ENCODE data around the gene DHRS2.

DNA sequence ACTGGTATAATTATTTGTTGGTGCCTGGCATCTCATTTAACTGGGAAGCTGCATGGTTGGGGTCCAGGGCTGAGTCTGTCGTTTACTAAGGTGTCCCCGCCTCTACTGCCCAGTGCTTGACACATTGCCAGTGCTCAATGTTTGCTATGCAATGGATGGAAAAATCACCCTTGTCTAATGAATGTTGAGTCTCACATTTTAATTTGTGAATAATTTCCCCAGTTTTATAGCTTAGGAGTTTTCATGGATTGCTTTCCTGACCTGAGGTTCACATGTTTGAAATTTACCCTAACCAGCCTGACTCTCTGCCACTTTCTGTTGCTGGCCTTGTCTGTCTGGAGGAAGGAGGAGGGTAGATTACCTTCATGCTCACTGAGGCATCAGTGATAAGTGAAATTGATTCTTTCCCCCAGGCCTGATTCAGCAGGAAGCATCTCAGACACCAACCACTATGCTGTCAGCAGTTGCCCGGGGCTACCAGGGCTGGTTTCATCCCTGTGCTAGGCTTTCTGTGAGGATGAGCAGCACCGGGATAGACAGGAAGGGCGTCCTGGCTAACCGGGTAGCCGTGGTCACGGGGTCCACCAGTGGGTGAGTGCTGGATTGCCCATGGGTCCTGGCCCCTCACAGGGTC lies 2.4 kb downstream of the DHRS2 start:
- TF ChIP-seq NFRKB (IDR thresholded peaks at IDR 0.05) = no peak
- TF ChIP-seq FOXM1 (IDR thresholded peaks at IDR 0.05; ENCODE audit: borderline replicate concordance) = no peak
- TF ChIP-seq SP1 (IDR thresholded peaks at IDR 0.05) = no peak
- TF ChIP-seq ZNF384 (IDR thresholded peaks at IDR 0.05) = no peak
